HG02938 (cell line): ENCODE results near the gene LSM11.

Source experiments
- ATAC-seq: cut with Tn5 transposase; IDR thresholded peaks from one replicate; pipeline ENCODE4 v1.9.1; 2021; ENCODE audit warnings: mild to moderate bottlenecking, moderate library complexity; ENCODE audit not compliant: unreplicated experiment

Gene LSM11

GRCh38 chr5:157732596-157733262 lies 10.8 kb upstream of the LSM11 start:
- no peak for ATAC-seq

DNA sequence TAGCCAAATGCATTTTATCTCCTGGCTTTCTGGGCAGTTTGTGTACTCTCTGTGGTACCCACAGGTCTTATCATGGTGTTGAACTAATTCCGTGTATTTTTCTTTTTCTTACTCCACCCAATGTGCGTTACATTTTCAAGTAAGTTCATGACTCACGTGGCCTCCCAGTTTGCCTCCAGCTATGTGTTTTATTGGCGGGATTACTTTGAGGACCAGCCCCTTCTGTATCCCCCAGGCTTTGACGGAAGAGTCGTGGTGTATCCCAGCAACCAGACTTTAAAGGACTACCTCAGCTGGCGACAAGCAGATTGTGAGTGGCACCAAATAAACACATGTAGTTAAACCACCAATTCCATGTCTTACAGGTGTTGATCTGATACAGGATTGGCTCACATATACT lies 9.1 kb upstream of the LSM11 start:
- no peak for ATAC-seq

DNA sequence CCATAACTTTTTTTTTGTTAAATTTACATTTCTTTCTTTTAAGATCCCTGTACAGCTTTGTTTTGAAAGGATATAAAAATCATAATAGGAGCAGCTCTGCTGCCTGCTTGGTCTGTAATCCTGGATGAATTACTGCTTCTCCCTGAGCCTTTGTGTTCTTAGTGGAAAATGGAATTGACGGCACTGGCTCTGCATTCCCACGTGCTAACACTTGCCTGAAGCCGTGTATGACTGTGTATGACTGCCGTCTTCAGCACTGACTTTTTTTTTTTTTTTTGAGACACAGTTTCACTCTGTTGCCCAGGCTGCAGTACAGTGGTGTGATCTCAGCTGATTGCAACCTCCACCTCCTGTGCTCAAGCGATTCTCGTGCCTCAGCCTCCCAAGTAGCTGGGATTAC lies 7.5 kb upstream of the LSM11 start:
- ATAC-seq = no peak

DNA sequence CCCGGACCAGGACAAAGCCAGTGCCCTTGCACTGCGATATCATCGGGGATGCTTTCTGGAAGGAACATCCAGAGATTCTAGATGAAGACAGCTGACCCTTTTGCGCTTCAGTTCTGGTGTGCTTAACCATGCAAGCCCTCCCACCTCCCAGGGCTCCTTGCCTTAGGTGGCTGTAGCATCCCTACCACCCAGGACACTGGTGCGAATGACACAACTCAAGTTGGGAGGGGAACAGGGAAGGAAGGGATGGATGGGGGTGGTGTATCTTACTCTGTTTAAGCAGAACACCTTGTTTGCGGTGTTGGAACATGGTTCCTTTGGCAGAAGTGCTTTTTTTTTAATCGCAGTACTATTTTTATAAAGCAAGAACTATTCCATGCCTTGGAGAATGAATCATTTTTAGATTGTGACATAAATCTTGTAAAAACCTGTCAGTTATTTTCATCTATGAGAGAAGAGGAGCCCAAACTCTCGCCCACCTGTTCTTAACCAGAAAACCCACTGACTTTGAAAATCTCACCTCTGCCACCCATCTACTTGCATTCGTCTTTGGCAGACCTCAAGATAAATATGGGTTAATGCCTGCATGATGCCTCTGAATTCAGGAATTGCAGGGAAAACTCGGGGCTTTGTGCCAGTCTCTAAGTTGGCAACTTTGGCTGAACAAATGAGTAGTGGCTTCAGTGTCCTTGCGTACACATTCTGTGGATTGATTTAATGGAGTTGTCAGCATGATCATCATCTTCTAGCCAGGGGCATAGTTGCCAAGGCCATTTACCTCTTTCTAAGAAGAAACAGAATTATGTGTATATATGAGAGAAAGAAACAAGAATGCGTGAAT lies 3.9 kb upstream of the LSM11 start:
- no peak for ATAC-seq

DNA sequence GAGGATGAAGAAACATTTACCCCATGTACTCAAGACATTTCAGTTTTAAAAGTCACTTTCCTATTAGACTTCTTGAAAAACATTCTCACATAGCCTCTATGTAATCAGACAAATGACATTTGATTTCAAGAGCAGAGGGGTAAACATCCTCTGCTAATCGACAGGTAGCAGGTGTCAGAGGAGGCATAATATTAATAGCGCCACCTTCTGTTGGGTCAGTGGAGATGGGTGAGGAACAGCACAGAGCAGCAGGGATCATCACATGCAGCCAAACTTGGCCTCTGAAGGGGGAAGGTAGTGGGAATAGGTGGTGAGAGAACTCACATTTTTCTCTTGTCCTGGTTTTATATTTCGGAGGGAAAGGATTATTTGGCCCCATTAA lies 3.3 kb upstream of the LSM11 start:
- ATAC-seq = no peak

DNA sequence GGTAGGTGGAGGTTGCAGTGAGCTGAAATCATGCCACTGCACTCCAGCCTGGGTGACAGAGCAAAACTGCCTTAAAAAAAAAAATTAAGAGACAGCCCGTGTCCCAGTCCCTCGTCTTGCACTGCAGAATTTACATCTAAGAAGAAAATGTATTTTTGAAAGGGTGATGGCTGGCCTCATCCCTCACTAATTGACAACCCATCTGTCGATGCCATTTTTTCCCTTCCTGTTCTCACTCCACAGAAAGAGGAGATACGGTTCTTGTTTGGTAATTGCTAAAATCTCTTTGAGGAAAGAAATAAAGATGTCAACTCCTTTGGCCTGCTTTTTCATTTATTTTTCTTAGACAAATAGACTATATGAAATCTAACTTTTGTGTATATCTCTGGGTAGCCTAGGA lies 2.4 kb upstream of the LSM11 start:
- no peak for ATAC-seq

GRCh38 chr5:157744051-157745011 lies 819 bp downstream of the LSM11 start:
- ATAC-seq = peak; percentile 29

GRCh38 chr5:157745041-157745456 lies 1.5 kb downstream of the LSM11 start:
- no peak for ATAC-seq

DNA sequence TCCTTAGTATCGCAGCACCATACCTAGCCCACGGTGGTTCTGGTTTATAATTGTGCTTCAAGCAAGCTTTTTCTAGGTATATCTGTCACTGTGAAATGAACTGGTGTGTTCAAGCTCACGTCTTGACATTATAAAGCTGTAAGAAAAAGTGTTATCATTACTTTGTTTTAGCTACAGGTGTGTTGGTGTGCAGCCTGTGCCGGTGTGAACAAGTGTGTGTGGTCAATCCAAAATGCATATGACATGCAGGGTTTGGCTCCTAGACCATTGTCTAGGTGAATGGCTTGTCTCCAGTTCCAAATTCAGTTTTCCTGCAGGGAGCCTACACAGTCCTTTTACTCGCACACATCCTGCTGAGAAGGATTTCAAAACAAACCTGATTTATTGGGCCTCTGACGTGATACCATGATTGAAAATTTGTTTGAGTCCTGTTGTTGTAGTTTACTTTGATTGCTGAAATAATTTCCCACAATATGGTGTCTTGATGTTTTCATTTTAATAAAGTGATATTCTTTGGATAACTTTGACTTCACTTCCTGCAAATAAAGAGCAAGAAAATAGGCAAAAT lies 3.7 kb downstream of the LSM11 start:
- ATAC-seq = no peak

DNA sequence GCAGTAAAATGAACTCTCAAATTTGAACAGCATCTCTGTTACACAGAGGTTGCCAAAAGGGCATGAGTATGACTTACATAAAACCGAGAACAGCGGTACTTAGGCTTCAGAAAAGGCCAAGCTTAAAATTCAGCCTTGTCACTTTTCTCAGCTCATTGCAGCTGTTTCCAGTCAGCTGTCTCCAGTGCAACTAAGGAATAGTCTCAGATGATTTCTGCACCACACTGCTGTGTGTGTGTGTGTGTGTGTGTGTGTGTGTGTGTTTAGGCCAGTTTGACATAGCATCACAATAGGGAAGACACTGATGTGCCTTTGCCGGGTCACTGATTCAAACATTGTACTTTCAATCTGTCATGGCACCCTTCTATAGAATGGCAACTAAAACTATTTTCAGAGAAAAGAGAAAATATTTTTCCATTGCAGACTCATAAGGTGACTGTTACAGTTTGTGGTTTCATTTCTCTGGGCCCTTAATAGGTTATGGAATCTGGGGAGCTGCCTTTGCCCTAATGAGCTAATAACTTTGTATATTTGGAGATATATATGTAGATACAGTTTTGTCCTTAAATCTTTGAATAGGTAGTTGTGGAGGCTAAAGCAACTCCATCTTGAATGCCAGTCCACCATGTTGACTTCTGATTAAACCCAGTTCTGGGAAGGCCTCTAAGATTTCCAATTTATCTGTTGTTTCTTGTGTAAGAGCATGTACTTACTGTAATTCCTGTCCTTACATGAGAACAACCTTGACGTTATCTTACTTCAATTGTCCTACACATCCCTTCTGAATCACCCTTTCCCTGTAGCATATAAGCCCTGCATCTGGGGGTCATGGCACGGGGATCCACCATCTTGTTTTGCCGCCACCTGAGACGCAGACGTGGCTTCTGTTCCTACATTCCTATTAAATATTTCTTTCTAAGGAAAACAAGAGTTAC lies 4.5 kb downstream of the LSM11 start:
- ATAC-seq = no peak

DNA sequence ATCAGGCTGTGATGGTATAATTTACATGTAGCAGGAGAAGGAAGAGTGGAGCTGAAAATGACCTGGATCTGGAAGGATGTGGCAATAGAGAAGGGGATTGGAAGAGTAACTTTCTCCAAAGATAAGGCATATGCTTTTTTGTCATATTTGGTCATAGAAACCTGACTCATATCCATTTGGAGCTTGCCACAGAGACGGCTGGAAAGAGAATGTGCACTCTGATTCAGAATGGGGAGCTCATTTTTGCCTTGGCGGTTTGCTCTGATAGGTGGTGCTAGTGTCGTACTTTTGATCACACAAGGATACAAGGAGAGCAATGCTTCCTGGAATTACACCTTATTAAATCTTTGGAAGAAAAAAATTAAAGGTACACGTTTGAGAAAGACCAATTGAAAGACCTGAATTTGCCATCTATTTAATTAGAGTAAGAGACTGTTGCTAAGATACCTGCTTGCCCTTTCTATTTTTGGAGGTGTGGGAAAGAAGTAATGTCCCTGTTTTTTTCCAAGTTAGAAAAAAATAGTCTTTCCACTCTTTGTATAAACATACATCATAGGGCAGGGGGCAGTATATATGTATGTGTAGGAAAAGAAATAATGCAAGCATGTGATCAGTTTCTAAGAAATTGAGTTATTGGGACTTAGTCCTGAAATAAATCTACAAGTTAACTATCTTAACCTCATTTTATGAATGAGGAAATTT lies 5.4 kb downstream of the LSM11 start:
- no peak for ATAC-seq

- no peak for ATAC-seq
These were observed 5.9 kb downstream of the LSM11 start for GRCh38 chr5:157749462-157749799.

- ATAC-seq = no peak
These were observed 6.8 kb downstream of the LSM11 start for GRCh38 chr5:157750320-157750719.

GRCh38 chr5:157756122-157756521 lies 12.6 kb downstream of the LSM11 start:
- ATAC-seq = no peak

- no peak for ATAC-seq
These were observed 15.2 kb downstream of the LSM11 start for GRCh38 chr5:157758706-157759105.

GRCh38 chr5:157761690-157762621 lies 18.4 kb downstream of the LSM11 start:
- ATAC-seq = peak; percentile 76

GRCh38 chr5:157764531-157764930 lies 21.0 kb downstream of the LSM11 start:
- no peak for ATAC-seq

GRCh38 chr5:157766442-157766841 lies 22.9 kb downstream of the LSM11 start:
- no peak for ATAC-seq
